Measurements from ENCODE around the gene PTPRQ. TPM values are rescaled to one million over a fixed set of nuclear protein-coding genes. Genes with fewer than 3 reads are reported as not detected.

Gene PTPRQ
- polyA plus RNA-seq, 1 experiment, result 5.1 TPM

- no peak for DNase-seq (ENCODE audit: low read depth)
- Histone ChIP-seq H3K36me3 (ENCODE audit: control insufficient read depth, insufficient read depth, low read length) (no peaks in the 10 kb centered on the region), H3K27me3 (ENCODE audit: control insufficient read depth, insufficient read depth, low read length) (no peaks in the 10 kb centered on the region), H3K4me3 (ENCODE audit: low read depth, low read length) (no peak overlapping the region)
- ChIA-PET CTCF (no interaction called here), POLR2A (no interaction called here)
- no peak for TF ChIP-seq CTCF (IDR thresholded peaks at IDR 0.05; ENCODE audit: insufficient read depth, low read depth, low read length)
Measured at GRCh38 chr12:80692114-80692513, 248.1 kb downstream of the PTPRQ start.

GRCh38 chr12:80697270-80697887, 253.3 kb downstream of the PTPRQ start:
- H3K27me3 ChIP-seq (ENCODE audit: control insufficient read depth, insufficient read depth, low read length), result no peaks in the 10 kb centered on the region
- no peaks in the 10 kb centered on the region for H3K36me3 ChIP-seq (ENCODE audit: control insufficient read depth, insufficient read depth, low read length)
- CTCF ChIA-PET, result interaction anchor here (0.5 kb wide), 1 partner anchor 10 kb away, joined by 4 read pairs; no protein-coding TSS in a partner anchor
- no peak for TF ChIP-seq CTCF (IDR thresholded peaks at IDR 0.05; ENCODE audit: insufficient read depth, low read depth, low read length)
- no peak for DNase-seq (ENCODE audit: low read depth)
- POLR2A ChIA-PET, result no interaction called here
- no peak overlapping the region for H3K4me3 ChIP-seq (ENCODE audit: low read depth, low read length)

GRCh38 chr12:80698256-80698655, 254.2 kb downstream of the PTPRQ start:
- Histone ChIP-seq H3K36me3 (ENCODE audit: control insufficient read depth, insufficient read depth, low read length) (no peaks in the 10 kb centered on the region), H3K27me3 (ENCODE audit: control insufficient read depth, insufficient read depth, low read length) (no peaks in the 10 kb centered on the region), H3K4me3 (ENCODE audit: low read depth, low read length) (no peak overlapping the region)
- CTCF ChIA-PET, result no interaction called here
- POLR2A ChIA-PET, result no interaction called here
- no peak for TF ChIP-seq CTCF (IDR thresholded peaks at IDR 0.05; ENCODE audit: insufficient read depth, low read depth, low read length)
- no peak for DNase-seq (ENCODE audit: low read depth)

GRCh38 chr12:80698847-80699542, 255.0 kb downstream of the PTPRQ start:
- POLR2A ChIA-PET, result interaction anchor here (0.6 kb wide), 1 partner anchor 31 kb away, joined by 3 read pairs; no protein-coding TSS in a partner anchor
- no peak overlapping the region for H3K4me3 ChIP-seq (ENCODE audit: low read depth, low read length)

More at GRCh38 chr12:80698847-80699542, 255.0 kb downstream of the PTPRQ start:
- CTCF ChIA-PET, result interaction anchor here (1.1 kb wide), 1 partner anchor 21 kb away, joined by 3 read pairs; no protein-coding TSS in a partner anchor
- no peak for DNase-seq (ENCODE audit: low read depth)
- Histone ChIP-seq H3K27me3 (ENCODE audit: control insufficient read depth, insufficient read depth, low read length) (no peaks in the 10 kb centered on the region), H3K36me3 (ENCODE audit: control insufficient read depth, insufficient read depth, low read length) (no peaks in the 10 kb centered on the region)
- TF ChIP-seq CTCF (IDR thresholded peaks at IDR 0.05; ENCODE audit: insufficient read depth, low read depth, low read length), result no peak

All from BJ (cell line).